ENCODE measurements around the gene HMGN3.
"Not testable (repeated sequence)": the region's sequence is repeated elsewhere in the genome, so short reads cannot be mapped to it uniquely, and the experiment has no call there.

Gene HMGN3

GRCh38 chr6:79234150-79235022, at the start of gene HMGN3:
Gene HMGN3, minus strand, starts transcription at chr6:79234682.
- DNase-seq: peak; percentile 96

- DNase-seq: no peak
Observed at GRCh38 chr6:79280756-79281155, 46.3 kb upstream of the HMGN3 start.

- no peak for DNase-seq
Observed at GRCh38 chr6:79277109-79277508, 42.6 kb upstream of the HMGN3 start.

GRCh38 chr6:79269877-79270276, 35.4 kb upstream of the HMGN3 start:
- no peak for DNase-seq

GRCh38 chr6:79267128-79267527, 32.6 kb upstream of the HMGN3 start:
- no peak for DNase-seq

- no peak for DNase-seq
Observed at GRCh38 chr6:79266051-79266450, 31.6 kb upstream of the HMGN3 start.

GRCh38 chr6:79263359-79263758, 28.9 kb upstream of the HMGN3 start:
- no peak for DNase-seq

- no peak for DNase-seq
Observed at GRCh38 chr6:79261666-79262065, 27.2 kb upstream of the HMGN3 start.

- DNase-seq: no peak
Observed at GRCh38 chr6:79260772-79261171, 26.3 kb upstream of the HMGN3 start.

- DNase-seq: no peak
Observed at GRCh38 chr6:79257381-79258205, 23.1 kb upstream of the HMGN3 start.

- DNase-seq: not testable (repeated sequence)
Observed at GRCh38 chr6:79256770-79257169, 22.3 kb upstream of the HMGN3 start.

- not testable (repeated sequence) for DNase-seq
Observed at GRCh38 chr6:79255086-79255485, 20.6 kb upstream of the HMGN3 start.

GRCh38 chr6:79250559-79250958, 16.1 kb upstream of the HMGN3 start:
- no peak for DNase-seq

GRCh38 chr6:79250107-79250514, 15.6 kb upstream of the HMGN3 start:
- no peak for DNase-seq

- peak; percentile 11 for DNase-seq
Observed at GRCh38 chr6:79249136-79249535, 14.7 kb upstream of the HMGN3 start.

- no peak for DNase-seq
Observed at GRCh38 chr6:79246891-79247290, 12.4 kb upstream of the HMGN3 start.

GRCh38 chr6:79241228-79241627, 6.7 kb upstream of the HMGN3 start:
- no peak for DNase-seq

GRCh38 chr6:79240509-79240908, 6.0 kb upstream of the HMGN3 start:
- no peak for DNase-seq

GRCh38 chr6:79239536-79240168, 5.2 kb upstream of the HMGN3 start:
- DNase-seq: no peak

- DNase-seq: no peak
Observed at GRCh38 chr6:79238919-79239318, 4.4 kb upstream of the HMGN3 start.

GRCh38 chr6:79236711-79237110, 2.2 kb upstream of the HMGN3 start:
- DNase-seq: no peak

- DNase-seq: peak; percentile 86
Observed at GRCh38 chr6:79233611-79234149, 802 bp downstream of the HMGN3 start.
